Left ventricle myocardium superior (tissue), 1 donor: ENCODE measurements around the gene BLM. TPM values are rescaled to one million over a fixed set of nuclear protein-coding genes. Genes with fewer than 3 reads are reported as not detected.
"Not testable (repeated sequence)": the region's sequence is repeated elsewhere in the genome, so short reads cannot be mapped to it uniquely, and the experiment has no call there.

ENCODE experiments used
- ATAC-seq: fragments of 200-7000 bp; cut with Tn5 transposase; one replicate; pipeline ENCODE4 v1.9.1; 2020; ENCODE audit warnings: mild to moderate bottlenecking, moderate library complexity
- DNase-seq: peaks from one replicate; pipeline ENCODE4 v3.0.0-alpha.2; 2020
- intact Hi-C: fragments of 100-400 bp; cut with micrococcal nuclease; formaldehyde crosslinking; loops from one replicate; pipeline ENCODE4 v1.11.0; 2022
- total RNA-seq: library from RNA; stranded (reverse); fragmentation: NEBNext Ultra II Directional; extraction: Animal tissue kit (Norgen Biotek cat#: 25700); gene quantifications from one replicate; pipeline ENCODE4 v1.2.1, GENCODE V29; 2021
- donor health status: DM: no; HTN: yes; CAD: no; lungs with severe emphysema.

BLM gene
- total RNA-seq, 1 donor from 2014 or later = 35.9 TPM

DNA sequence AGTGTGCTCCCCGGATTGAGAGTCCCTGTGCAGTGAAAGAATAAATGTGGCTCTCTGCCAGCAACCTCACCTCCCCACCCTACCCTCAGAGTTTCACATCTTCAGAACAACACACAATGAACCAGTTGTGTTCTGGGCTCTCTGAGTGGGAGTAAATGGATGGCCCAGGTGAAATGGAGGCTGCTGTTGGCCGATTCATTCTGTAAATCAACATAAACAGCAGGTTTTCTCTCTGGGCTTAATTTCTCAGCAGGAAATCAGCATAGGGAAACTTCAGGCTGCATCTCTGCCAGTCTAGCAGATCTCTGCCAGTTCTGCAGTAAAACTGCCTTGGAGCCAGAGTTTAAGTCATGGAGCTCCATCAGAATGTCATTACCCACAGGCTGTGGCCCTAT is 96.6 kb downstream of the BLM start:
- intact Hi-C loops = no loop called here
- ATAC-seq (no peak), DNase-seq (no peak)

DNA sequence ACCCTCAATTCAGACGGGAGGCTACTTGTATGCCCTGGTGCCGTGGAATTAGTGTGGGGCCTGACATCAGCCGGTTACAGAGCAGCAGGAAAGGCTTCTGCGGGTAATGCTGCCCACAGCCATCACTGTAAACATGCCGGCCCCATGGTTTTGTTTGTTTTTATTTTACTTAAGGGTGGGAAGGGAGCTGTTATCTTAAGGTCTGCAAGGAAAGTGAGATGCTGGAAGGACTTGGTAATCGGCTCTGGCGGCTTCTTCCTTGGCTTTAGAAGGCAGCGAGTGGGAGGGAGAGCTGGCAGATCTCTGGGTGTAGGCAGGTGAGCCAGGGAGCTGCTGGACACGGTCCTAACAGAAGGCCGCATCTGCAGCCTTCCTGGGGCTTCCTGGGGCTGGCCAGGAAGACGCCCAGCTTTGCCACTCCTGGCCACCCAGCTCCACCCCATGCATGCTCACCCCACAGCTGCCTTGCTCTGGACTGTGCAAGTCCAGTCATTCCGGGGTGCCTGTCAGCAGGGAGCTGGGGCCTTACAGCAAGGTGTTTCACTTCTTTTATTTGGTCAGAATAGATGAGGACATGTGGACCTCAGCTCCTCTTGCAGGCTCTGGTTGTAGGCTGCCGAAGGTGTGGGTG is 97.2 kb downstream of the BLM start:
- ATAC-seq (no peak), DNase-seq (no peak)
- intact Hi-C loops = no loop called here

DNA sequence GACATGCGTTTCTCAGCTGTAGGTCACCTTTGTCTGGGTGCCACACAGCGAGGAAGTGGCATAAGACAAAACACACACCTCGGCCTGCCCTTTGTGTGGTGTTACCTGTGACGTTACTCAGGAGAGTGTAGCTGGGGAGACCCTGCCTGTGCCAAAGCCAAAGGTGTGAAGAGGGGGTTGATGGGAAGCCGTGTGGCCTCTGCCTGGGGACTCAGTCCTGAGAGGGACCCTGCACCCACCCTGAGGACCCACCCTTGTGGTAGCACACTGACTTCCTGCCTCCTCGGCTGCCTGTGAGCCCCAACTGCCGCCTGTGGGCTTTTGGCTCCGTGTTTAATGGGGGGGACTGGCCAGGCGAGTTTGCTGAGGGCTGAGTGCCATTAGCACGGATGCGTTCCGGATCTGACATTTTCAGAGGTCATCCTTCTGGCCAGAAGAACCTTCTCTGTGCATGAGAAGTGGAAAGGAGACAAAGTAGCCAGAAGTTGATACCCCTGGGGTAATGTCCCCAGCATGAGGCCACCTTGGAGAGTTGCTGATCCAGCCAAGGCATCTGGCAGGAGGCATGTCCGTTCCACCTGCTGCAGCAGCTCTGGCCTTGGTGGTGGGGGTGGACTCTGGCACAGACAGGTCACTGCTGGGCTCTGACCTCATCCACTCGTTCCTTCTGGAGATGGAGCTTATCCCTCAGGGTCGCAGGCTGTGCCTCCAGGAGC is 99.4 kb downstream of the BLM start:
- DNase-seq = no peak
- no peak for ATAC-seq
- intact Hi-C loops = no loop called here

DNA sequence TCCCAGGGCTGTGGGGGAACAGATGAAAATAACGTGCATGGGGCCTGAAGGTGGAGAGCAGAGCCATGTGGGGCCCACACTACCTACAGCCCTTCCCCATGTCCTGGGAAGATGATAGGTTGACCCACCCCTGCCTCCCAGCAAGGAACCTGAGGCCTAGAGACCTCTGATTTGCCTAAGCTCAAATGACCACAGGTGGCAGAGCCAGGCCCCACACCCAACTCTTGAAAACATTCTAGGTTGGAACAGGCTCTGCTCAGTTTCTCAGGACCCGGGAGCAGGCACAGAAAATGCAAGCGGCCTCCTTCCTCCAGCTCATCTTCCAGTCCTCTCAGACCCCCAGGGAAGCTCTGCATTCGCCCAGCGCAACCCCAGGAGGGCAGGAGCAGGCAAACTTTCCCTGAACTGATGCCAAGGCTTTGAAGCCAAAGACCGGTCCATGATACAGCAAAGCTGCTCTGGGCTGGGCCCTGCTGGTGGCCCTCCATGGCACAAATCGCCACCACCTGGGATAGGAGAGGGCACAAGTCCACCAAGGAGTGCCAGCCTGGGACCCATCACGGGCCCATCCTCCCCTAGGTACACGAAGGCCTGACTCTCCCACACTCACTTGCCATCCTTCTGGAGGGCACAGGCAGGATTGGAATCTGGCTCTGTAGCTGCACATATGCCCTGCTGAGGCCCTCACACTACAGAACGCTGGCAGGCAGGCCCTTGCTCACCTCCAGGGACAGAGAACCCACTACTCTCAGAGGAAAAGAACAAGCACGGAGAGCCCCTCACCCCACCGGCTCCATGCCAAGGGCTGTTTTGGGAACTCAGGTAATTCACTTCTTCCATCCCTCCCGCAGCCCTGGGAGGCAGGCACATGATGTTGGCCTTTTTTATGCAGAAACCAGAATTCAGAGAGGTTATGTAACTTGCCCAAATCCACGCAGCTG is 100.2 kb downstream of the BLM start:
- DNase-seq = no peak
- intact Hi-C loops = no loop called here
- no peak for ATAC-seq

DNA sequence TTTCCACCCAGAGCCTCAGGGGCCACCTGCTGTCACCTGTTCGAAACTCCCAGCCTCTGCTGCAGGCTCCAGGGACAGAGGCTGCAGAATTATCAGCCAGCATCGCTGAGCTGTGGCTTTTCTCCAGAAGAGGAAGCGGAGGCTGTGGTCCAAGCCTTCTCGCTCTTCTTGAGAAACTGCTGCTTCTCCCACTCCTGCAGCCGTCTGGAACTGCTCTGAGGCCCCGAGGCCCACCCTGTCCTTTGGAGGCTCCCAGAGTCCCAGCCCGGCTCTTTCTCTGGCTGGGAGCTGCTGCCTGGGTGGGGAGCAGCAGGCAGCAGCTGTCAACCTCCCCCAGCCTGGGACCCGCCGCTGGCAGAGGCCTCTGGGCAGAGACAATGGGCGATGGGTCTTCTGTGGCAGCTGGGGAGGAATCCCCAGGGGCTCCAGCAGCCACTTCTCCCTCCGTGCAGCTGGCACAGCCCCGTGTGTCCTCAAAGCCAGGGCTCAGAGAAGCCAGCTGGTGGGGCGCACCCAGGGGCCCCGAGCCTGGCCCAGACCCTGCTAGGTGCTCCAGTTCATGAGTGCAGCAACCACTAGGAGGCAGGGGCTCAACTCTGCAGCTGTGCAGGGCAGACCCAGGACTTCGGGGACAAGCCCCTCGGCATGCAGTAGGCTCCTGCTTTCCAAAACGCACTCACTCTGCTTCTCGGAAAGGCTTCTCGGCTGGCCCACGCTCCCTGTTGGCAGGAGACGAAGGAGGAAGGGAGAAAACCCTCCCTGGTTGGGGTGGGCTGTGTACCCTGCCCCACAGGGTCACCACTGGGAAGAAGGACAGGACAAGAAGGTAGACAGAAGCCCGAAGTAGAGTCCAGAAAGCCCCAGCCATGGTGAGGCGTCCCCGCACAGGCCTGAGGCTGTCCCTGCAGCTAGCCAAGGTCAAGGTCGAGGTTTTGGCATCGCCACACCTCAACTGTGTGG is 101.4 kb downstream of the BLM start:
- DNase-seq = peak; percentile 43
- peak; percentile 50 for ATAC-seq
- intact Hi-C loops = no loop called here

DNA sequence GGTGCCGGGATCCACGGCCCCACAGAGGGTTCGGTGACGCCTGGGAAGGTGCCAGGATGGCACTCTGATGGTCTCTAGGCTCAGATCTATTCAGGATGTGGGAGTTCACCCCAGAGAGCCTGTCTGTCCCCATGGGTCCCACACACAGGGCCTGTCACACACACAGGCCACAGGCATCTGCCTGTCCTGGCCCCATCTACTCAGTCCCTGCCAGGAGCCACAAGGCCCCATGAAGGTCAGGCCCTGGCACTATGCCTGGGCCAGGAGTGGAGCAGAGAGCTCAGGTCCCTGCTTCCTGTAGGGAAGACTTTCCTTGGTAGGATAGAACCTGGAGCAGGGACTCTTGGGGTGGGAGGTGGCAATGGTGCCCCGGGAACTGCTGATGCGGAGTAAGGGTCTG is 102.2 kb downstream of the BLM start:
- ATAC-seq (peak; percentile 89), DNase-seq (peak; percentile 80)
- intact Hi-C loops = no loop called here

DNA sequence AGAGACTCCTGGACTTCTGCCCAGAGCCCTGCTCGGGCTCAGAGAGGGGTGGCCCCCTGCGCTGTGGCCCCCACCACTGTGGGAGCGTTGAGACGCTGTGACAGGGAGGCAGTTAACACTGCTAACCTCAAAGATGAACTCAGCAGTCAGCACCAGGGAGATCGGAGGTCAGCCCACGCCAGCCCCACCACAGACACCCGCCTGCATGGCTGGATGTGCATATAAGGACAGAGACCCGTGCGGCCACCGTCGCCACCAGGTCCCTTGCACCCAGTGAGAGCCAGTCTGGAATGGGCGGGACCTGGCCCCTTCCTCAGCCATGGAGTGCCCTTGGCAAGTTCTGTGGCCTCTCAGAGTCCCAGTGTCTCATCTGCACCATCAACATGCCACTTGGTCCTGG is 102.7 kb downstream of the BLM start:
- DNase-seq = no peak
- intact Hi-C loops = no loop called here
- ATAC-seq = peak; percentile 4

DNA sequence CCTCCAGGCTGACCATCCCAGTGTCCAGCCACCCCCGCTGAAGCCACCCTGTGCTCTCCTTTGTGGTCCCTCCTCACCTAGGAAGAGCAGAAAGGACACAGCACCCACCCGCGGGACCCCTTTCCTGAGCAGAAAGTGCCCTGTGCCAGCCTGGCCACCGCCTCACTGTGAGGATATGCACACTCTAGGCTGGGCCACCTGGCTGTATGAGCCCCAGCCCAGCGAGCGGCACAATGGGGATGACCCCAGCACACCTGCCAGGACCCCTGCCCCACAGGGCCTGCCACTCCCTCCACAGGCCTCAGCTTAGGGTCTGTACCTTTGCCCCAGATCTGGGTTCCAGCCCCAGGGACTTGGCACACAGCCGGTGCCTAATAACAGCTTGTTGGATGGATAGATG is 103.3 kb downstream of the BLM start:
- intact Hi-C loops = no loop called here
- DNase-seq (no peak), ATAC-seq (no peak)

DNA sequence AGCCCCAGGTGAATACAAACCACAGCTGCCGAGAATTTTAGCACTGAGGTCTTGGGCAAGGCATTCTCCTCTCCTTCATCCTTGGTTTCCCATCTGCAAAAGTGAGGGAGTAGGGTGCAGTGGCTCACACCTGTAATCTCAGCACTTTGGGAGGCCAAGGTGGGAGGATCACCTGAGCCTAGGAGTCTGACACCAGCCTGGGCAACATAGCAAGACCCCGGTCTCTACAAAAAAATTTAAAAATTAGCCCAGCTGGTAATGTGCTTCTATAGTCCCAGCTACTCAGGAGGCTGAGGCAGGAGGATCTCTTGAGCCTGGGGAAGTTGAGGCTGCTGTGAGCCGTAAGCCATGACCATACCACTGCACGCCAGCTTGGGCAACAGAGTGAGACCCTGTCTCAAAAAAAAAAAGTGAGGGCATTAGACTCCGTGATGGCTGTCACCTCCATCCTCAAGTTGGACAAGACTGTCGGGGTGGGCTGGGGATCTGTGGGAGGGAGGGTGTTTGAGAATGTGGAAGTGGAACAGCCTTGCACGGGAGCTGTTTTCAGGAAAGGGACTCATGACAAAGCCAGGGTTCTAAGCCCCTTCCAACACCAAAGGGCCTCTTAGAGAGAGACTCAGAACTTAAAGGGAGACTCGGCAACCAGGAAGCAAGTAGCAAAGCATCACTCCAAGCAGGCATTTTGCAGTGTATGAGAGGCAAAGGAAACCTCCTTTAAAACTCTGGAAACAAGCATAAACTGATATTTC is 105.2 kb downstream of the BLM start:
- DNase-seq (no peak), ATAC-seq (no peak)
- intact Hi-C loops = no loop called here

DNA sequence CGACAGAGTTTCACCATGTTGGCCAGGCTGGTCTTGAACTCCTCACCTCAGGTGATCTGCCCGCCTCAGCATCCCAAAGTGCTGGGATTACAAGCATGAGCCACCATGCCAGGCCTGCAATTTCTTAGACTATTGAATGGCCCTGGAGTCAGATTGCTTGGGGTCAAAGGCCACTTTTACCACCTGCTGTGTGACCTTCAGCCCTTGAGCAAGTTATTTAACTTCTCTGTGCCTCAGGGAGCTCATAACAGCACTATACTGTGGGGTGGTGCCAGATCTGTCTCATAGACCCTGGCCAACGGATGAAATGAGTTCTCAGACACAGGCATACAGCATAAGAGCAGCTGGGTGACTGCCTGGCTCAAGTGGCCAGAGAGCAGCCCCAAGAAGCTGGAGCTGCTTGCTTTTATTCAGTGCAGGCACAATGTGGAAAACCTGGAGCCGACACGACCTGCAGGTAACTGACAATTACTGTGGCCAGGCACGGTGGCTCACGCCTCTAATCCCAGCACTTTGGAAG is 106.4 kb downstream of the BLM start:
- ATAC-seq = no peak
- DNase-seq = no peak
- intact Hi-C loops = no loop called here

DNA sequence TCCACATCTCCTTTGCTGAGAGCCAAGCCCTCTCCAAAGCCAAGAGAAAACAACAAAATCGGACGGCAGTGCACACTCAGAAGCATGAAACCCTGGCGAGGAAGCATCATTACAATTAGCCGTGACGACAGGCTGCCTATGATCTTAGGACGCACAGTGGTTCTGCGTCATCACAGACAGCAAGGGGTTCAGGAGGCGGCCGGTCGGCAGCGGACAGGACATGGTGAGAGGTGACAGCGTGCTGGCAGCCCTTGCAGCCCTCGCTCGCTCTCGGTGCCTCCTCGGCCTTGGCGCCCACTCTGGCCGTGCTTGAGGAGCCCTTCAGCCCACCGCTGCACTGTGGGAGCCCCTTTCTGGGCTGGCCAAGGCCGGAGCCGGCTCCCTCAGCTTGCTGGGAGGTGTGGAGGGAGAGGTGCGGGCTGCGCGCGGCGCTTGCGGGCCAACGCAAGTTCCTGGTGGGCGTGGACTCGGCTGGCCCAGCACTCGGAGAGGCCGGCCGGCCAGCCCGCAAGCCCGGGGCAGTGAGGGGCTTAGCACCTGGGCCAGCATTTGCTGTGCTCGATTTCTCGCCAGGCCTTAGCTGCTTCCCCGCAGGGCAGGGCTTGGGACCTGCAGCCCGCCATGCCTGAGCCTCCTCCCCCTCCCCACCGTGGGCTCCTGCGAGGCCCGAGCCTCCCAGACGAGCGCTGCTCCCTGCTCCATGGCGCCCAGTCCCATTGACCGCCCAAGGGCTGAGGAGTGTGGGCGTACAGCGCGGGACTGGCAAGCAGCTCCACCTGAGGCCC is 108.2 kb downstream of the BLM start:
- ATAC-seq, intact Hi-C loops, DNase-seq: not testable (repeated sequence)

DNA sequence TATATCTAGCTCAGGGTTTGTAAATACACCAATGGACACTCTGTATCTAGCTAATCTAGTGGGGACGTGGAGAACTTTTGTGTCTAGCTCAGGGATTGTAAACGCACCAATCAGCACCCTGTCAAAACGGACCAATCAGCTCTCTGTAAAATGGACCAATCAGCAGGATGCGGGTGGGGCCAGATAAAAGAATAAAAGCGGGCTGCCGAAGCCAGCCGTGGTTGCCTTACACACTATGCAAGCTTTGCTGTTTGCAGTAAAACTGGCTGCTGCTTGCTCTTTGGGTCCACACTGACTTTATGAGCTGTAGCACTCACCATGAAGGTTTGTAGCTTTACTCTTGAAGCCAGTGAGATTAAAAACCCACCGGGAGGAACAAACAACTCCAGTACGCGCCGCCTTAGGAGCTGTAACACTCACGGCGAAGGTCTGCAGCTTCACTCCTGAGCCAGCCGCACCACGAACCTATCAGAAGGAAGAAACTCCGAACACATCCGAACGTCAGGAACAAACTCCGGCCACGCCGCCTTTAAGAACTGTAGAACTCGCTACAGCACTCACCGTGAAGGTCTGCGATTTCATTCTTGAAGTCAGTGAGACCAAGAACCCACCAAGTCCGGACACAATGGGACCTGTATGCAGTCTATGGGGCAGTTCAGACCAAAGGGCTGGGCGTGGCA is 109.2 kb downstream of the BLM start:
- DNase-seq, ATAC-seq, intact Hi-C loops: not testable (repeated sequence)

DNA sequence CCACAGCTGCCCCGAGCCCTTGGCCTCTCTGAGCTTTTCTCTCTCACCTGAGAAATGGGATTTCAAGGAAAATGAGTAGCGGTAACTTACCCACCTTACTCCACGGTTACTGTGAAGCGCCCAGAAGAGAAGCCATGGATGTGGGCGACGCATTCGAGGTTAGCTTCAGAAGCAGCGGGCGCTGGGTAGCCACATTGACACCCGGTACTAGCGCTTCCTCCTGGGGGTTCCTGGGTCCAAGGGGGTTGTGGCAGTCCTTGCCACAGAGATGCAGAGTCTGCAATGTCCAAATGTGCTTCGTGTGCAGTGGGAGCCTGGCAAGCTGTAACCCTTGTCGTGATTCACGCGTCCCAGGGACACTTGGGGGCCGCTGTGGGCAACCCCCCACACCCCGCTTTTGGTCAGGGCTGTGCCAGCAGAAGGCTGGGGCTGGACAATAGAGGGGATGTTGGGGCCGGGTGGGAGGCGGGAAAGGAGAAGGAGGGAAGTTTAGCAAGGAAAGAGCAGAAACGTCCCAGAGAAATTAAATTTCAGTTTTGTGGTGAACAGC is 109.8 kb downstream of the BLM start:
- no peak for ATAC-seq
- intact Hi-C loops = no loop called here
- DNase-seq = no peak

DNA sequence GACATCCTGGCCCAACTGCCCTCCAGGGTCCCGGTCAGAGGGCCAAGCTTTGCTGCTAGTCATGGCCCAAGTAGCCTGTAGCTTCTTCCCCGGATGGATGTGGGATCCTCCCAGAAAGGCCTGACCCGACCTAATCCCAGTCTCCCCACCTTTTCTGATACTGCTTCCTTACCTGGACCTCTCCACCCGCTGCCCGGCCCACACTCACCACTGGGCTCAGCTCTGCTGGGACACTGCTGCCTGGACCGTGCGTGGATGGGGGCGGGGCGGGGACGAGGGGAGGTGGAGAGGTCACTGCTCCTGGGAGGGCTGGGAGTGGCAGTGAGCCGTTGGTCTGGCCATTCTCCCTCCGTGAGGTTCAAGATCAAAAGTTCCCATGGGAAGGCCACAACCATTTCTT is 111.0 kb downstream of the BLM start:
- ATAC-seq = no peak

DNA sequence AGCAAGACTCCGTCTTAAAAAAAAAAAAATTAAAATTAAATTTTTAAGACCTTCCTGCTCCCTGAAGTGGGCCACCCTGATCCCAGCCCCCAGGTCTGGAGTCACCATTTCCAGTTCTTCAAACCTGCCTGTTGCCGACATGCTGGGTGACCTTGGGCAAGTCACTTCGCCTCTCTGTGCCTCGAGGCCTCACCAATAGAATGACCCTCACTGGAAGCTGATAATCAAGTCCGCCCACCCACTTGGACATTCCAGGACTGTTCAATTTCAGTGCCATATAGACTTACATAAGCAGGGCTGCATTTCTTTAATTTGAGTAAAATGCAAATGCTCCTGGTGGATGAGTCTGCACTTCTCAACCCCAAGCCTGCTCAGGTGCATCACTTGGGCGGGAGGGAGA is 112.0 kb downstream of the BLM start:
- no peak for DNase-seq
- intact Hi-C loops = no loop called here
- ATAC-seq = no peak

More for the DNA sequence above, 111.0 kb downstream of the BLM start:
- intact Hi-C loops = no loop called here
- DNase-seq = no peak

DNA sequence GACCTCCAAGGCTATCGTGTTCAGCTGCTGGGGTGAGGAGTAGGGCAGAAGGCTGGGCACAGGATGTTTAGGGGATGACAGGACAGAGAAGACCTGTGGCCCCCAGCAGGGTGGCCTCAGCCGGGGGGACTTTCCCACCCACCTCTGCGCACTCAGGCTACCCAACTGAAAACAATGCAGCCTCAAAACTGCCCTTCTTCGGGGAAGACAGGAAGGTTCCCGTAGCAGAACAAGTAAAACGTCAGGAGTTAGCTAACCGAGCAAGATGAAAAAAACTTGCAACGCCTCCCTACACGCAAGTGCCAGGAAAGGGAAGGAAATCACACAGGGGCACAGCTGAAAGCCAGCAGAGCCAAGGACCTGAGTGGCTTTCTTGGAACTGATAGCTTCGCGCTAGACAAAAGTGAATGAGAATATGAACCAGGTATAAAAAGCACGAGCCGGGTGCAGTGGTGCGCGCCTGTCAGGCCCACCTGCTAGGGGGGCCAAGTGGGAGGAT is 112.8 kb downstream of the BLM start:
- intact Hi-C loops = no loop called here
- DNase-seq (no peak), ATAC-seq (peak; percentile 71)
